PFSK-1 (cell line): ENCODE results near the gene MS4A18.

ENCODE experiments used
- POLR2AphosphoS5 ChIP-seq: IDR thresholded peaks from 2 replicates; pipeline ENCODE4 v1.6.1; 2012; ENCODE audit warnings: low read depth, mild to moderate bottlenecking, control low read depth, low read length, moderate library complexity
- REST ChIP-seq, 2 experiments: IDR thresholded peaks; 2 replicates each; pipeline versions ENCODE4 v1.6.1 to v1.8.0; 2011 to 2012; ENCODE audit warnings: low read depth in 2 of 2, low read length in 2 of 2, control low read depth in 1 of 2, inconsistent platforms in 1 of 2, mild to moderate bottlenecking in 1 of 2, moderate library complexity in 1 of 2; ENCODE audit not compliant: insufficient read depth in 1 of 2
- SIN3A ChIP-seq: IDR thresholded peaks from 2 replicates; pipeline ENCODE4 v1.6.1; 2012; ENCODE audit warnings: mild to moderate bottlenecking, low read length, moderate library complexity, borderline replicate concordance; ENCODE audit not compliant: insufficient read depth
- TAF1 ChIP-seq: IDR thresholded peaks from 2 replicates; pipeline ENCODE4 v1.6.1; 2012; ENCODE audit warnings: low read length, control low read depth, borderline replicate concordance; ENCODE audit not compliant: insufficient read depth

DNA sequence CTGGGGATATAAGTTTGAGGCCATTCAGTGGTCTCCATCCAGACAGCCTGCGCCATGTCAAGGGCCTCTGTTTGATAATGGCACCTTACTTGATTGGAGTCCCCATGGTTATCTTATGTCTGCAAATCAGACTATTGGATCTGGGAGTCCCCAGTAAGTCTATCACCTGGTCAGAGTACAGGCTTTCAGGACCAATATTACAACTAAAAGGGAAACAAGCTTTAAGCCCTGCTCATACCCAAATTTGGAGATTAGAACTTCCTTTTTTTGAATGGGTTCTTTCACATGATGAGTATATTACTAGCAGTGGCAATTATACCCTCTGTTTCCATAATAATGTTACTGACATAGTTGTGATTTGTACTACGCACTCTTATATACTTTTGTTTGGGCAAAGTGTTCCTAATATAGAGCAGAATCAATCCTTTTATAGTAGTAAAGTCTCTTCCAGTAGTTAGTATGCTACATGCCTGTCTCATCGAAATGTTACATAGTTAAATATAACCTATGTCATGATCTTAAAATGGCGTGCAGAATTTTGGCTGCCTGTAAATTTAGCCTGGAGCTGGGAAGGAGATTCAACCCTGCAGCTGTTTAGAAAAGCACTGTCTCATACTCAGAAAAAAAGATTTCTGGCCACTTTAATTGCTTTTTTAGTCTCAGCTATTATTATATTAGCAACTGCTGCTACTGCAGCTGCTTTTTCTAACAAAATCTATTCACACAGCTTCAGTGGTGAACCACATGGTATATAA is 37.1 kb downstream of the MS4A18 start:
- TF ChIP-seq POLR2AphosphoS5, result no peak
- no peak for TF ChIP-seq REST (IDR thresholded peaks at IDR 0.05; ENCODE audit: insufficient read depth in 1 of 2, low read depth in 2 of 2, low read length in 2 of 2)
- TF ChIP-seq TAF1, result no peak
- no peak for TF ChIP-seq SIN3A
